ENCODE data around the gene ART4.

Gene ART4

DNA sequence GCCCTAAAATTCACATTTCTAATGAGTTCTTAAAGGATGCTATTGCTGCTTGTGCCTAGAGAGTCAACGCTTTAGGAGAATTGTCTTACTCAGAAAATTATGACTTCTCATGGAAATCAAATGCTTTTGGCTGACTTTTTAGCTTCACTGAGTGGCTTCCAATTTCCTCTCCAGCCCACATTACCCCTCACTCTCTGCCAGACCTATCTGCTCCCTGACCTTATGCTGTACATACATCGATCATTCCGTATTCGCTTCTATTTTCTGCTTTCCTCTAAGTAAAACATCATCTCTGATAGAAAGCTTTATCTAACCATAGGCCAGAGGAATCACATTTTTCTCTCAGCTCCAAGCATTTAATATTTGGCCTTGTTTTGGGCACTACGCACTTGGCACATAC, 16.8 kb downstream of the ART4 start:
- DNase-seq (ENCODE audit: low read depth, low spot score) = no peak
- H3K4me3 ChIP-seq (ENCODE audit: low read length) = no peak overlapping the region

DNA sequence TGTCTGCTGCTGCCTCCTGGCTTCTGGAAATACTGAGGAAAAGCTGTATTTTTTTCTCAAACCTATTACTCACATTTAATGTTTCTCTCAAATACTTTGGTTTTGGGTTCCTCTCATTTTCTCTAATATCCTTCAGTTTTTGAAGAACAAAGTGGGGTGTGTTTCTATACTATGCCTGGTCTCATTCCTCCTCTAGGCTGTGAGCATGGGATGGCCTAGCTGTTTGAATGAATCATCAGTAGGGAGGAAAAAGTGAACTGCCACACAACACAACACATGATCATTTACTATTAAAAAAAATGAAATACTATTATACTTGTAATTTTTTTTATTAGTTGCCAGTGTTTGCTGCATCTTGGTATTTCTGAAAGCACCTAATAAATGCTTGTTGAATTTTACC, 18.1 kb downstream of the ART4 start:
- no peak for DNase-seq (ENCODE audit: low read depth, low spot score)

DNA sequence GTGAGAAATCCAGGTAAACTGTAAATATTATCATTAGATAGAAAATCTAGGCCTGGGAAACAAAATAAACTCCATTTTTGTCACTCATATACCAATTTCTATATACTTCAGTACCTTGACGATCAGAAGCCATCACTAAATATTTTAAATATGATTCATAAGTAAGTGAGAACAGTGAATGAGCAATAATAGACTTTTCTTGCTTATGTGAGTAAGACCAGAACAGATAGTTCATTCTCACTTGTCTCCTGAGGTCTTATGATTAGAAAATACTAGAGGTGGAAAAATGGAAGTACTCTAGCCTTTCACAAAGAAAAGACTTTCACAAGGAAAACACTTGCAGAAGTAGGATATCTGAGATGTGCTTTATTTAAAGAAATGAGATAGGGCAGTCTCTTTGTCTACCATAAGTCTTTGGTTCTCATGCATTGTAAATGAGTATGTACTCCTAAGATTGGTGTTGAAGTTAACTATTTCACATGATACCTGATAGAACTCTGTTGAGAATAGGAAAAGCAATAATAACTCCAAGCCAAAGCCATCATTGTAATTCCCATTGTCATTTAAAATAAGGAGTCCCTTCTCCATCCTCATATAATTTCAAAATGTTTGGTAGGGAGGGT, 19.2 kb downstream of the ART4 start:
- H3K4me3 ChIP-seq (ENCODE audit: low read length) = no peak overlapping the region
- no peak for DNase-seq (ENCODE audit: low read depth, low spot score)

More for the DNA sequence above, 18.1 kb downstream of the ART4 start:
- no peak overlapping the region for H3K4me3 ChIP-seq (ENCODE audit: low read length)

- H3K4me3 ChIP-seq (ENCODE audit: low read length) = no peak within 1 kb of the TSS
- DNase-seq (ENCODE audit: low read depth, low spot score) = no peak
Observed at GRCh38 chr12:14814014-14814413, 29.3 kb downstream of the ART4 start, which contains the start of gene SMCO3. Gene SMCO3 (minus strand): TSS chr12:14814182. CDS start chr12:14806680, 7,502 bp downstream.

- no peak for DNase-seq (ENCODE audit: low read depth, low spot score)
- no peak overlapping the region for H3K4me3 ChIP-seq (ENCODE audit: low read length)
Observed at GRCh38 chr12:14811486-14811885, 31.8 kb downstream of the ART4 start.

DNA sequence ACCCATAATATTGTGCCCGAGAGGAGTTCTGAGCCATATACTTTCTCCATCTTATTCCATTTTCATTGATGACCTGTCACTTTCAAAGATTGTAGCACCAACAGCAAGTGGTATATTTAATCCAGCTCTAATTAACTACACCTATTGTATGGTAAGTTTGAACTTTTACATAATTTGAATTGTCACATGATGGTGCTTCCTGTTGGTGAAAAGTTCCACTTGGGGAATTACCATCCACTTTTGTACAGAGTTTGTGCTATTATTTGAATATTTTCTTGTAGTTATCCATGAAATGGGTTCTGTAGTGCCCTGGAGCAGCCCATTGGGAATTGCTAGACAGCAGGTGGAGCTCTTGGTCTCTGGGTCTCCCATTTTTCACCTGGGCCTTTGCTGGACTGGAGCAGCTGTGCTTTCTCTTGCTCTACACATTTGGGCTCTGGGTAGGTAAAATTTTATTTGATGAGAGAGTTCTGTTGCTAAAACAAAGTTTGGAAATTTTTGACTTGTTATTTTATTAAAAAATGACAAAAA, 32.3 kb downstream of the ART4 start:
- no peak overlapping the region for H3K4me3 ChIP-seq (ENCODE audit: low read length)
- DNase-seq (ENCODE audit: low read depth, low spot score) = no peak

GRCh38 chr12:14810167-14810952, 33.0 kb downstream of the ART4 start:
- DNase-seq (ENCODE audit: low read depth, low spot score) = no peak
- no peak overlapping the region for H3K4me3 ChIP-seq (ENCODE audit: low read length)

GRCh38 chr12:14803830-14804160, 39.5 kb downstream of the ART4 start:
- DNase-seq (ENCODE audit: low read depth, low spot score) = no peak

DNA sequence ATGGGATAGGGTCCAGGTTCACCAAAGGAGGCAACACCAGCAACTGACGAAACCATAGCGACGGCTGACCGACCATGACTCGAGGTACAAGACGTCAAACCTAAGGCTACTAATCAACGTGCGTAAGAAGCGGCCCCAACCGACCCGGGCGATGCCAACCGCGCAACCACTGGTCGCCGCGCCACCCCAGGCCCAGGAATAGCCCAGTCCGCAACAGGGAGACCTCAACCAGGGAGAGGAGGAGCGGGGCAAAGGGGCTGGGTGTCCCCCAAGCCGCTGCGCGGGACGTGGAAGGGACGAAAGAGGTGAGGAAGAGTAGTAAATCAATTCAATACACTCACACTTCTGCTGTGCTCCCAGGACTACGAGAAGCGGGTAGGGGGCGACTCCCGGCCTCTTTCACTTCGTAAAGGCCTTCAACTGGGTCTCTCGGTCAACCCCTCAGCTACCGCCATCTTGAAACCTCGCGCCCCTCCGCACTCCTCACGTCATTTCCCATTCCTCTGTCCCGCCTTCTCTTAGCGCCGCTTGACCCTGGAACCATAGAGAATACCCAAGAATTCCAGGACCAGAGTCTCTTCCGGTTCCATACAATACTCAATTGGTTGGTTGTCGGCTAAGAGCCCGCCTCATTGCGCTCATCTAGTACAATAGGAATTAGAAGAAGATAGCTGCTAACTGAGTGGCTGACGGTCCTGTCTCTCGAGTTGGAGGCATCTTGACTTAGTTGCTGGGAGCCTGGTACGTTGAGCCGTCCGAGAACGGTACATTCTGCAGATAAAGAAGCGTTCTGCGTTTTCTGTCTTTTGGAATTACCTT, 40.1 kb downstream of the ART4 start, which contains the start of the genes C12orf60 and WBP11:
Gene C12orf60 (plus strand): TSS at position 660 of the 819 bp plus-strand sequence. CDS start 19,266 bp downstream, outside the sequence.
Gene WBP11 (minus strand): TSS at position 468 of the 819 bp plus-strand sequence. CDS start 2,095 bp downstream, outside the sequence.
- DNase-seq (ENCODE audit: low read depth, low spot score) = peak; percentile 99
- peak within 1 kb of the TSS; percentile 94 for H3K4me3 ChIP-seq (ENCODE audit: low read length)

More at GRCh38 chr12:14803830-14804160, 39.5 kb downstream of the ART4 start:
- peak overlapping the region; percentile 94 for H3K4me3 ChIP-seq (ENCODE audit: low read length)

- DNase-seq (ENCODE audit: low read depth, low spot score) = no peak
- peak overlapping the region; percentile 94 for H3K4me3 ChIP-seq (ENCODE audit: low read length)
Observed at GRCh38 chr12:14802721-14803010, 40.7 kb downstream of the ART4 start.

DNA sequence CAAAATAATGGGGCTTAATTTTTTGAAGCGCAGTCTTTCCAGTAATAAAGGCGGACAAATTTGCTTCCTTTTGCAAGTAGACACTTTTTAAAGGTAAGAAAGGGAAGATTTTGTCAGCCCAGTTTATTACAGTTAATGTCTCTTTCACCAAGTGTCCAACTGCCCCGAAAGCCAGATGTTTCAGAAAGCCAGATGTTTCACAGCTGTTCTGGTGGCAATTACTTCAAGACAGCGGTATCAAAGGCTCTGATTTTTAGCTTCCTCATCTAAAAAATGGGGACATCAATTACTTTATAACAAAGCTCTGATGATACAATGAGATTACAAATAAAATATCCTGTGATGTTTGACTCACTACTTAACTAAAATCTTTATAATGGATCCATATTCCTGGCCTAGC, 41.1 kb downstream of the ART4 start:
- DNase-seq (ENCODE audit: low read depth, low spot score) = no peak
- H3K4me3 ChIP-seq (ENCODE audit: low read length) = peak overlapping the region; percentile 94

- no peak for DNase-seq (ENCODE audit: low read depth, low spot score)
- no peak overlapping the region for H3K4me3 ChIP-seq (ENCODE audit: low read length)
Observed at GRCh38 chr12:14795028-14795448, 48.3 kb downstream of the ART4 start.

- no peak overlapping the region for H3K4me3 ChIP-seq (ENCODE audit: low read length)
- DNase-seq (ENCODE audit: low read depth, low spot score) = no peak
Observed at GRCh38 chr12:14785568-14785967, 57.8 kb downstream of the ART4 start.

- no peak for DNase-seq (ENCODE audit: low read depth, low spot score)
Observed at GRCh38 chr12:14784471-14784870, 58.9 kb downstream of the ART4 start.

DNA sequence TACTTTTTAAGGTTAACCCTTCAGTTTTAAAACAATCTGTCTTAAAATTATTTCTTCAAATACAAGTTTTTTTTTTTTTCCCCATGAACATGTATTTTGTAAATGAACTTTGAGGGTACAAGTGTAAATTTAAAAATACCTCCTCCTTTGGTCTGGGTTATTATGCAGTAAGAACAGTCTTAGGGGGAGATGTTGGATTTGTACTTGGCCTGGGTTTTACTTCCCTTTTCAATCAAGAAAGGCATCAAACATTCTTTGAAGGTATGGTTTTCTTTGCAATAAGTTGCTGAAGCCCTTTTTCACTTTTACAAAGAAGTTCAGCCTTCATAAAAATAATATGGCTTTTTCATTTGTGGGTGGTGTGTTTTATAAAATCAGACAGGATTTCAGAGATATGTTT, 60.6 kb downstream of the ART4 start:
- no peak for DNase-seq (ENCODE audit: low read depth, low spot score)
- H3K4me3 ChIP-seq (ENCODE audit: low read length) = no peak overlapping the region

More at GRCh38 chr12:14784471-14784870, 58.9 kb downstream of the ART4 start:
- H3K4me3 ChIP-seq (ENCODE audit: low read length) = no peak overlapping the region

DNA sequence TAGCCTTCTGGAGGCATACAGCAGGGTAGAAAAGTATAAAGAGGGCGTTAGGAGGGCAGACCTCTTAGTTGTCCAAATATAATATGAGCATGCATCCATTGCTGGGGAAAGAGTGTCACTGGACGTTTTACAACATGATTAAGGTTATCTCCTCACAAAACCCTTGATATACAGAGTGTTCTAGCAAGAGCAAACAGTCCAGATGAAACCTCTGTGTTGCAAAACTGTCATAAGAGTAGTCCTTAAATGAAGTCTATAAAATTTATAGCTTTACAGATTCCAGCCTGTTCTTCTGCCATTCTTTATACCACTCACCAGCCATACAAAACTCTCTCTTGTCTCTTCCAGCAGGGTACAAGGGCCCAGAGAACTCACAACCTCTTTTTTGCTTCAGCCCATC, 61.8 kb downstream of the ART4 start:
- no peak overlapping the region for H3K4me3 ChIP-seq (ENCODE audit: low read length)

GRCh38 chr12:14780859-14781258, 62.5 kb downstream of the ART4 start:
- DNase-seq (ENCODE audit: low read depth, low spot score) = no peak
- no peak overlapping the region for H3K4me3 ChIP-seq (ENCODE audit: low read length)

More for the DNA sequence above, 61.8 kb downstream of the ART4 start:
- no peak for DNase-seq (ENCODE audit: low read depth, low spot score)

GRCh38 chr12:14779834-14780233, 63.5 kb downstream of the ART4 start:
- DNase-seq (ENCODE audit: low read depth, low spot score) = no peak

DNA sequence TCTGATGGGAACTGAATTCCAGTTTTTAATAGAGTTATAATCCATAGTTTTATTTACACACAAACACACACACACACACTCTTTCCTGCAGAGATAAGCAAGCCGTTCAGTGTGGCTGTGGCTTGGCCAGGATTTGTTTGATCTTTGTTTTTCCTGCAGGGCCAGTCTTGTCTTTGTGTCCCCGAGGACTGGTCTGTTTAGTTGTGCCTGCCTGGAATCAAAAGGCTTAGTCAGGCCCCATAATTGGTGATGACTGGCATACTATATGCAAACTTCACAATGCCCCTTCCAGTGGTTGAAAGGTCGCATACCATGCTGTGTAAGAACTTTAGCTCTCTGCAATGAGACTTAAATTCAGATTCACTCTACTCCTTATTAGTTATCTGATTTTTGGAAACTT, 66.1 kb downstream of the ART4 start:
- no peak for DNase-seq (ENCODE audit: low read depth, low spot score)
- no peak overlapping the region for H3K4me3 ChIP-seq (ENCODE audit: low read length)

More at GRCh38 chr12:14779834-14780233, 63.5 kb downstream of the ART4 start:
- no peak overlapping the region for H3K4me3 ChIP-seq (ENCODE audit: low read length)

Measured in Jurkat, Clone E6-1 (cell line).